Urothelium cell line (cell line): ENCODE measurements around the gene SUGCT.

Source experiments
- DNase-seq: peaks from one replicate; pipeline ENCODE4 v3.0.0; 2011; ENCODE audit warnings: low spot score, mixed read lengths
- FAIRE-seq: peaks from 2 replicates; lab custom pipeline; 2011; peaks lifted over from hg19 to GRCh38; lab: Jason Lieb, UNC

Gene SUGCT

GRCh38 chr7:40700653-40701421, 566.0 kb downstream of the SUGCT start:
- DNase-seq (peak; percentile 68), FAIRE-seq (peak; percentile 17)

- no peak for DNase-seq
- no peak for FAIRE-seq
Measured at GRCh38 chr7:40701836-40702551, 567.2 kb downstream of the SUGCT start.

GRCh38 chr7:40704172-40704571, 569.4 kb downstream of the SUGCT start:
- FAIRE-seq = no peak
- no peak for DNase-seq

- DNase-seq = no peak
- FAIRE-seq = no peak
Measured at GRCh38 chr7:40706829-40707228, 572.0 kb downstream of the SUGCT start.

DNA sequence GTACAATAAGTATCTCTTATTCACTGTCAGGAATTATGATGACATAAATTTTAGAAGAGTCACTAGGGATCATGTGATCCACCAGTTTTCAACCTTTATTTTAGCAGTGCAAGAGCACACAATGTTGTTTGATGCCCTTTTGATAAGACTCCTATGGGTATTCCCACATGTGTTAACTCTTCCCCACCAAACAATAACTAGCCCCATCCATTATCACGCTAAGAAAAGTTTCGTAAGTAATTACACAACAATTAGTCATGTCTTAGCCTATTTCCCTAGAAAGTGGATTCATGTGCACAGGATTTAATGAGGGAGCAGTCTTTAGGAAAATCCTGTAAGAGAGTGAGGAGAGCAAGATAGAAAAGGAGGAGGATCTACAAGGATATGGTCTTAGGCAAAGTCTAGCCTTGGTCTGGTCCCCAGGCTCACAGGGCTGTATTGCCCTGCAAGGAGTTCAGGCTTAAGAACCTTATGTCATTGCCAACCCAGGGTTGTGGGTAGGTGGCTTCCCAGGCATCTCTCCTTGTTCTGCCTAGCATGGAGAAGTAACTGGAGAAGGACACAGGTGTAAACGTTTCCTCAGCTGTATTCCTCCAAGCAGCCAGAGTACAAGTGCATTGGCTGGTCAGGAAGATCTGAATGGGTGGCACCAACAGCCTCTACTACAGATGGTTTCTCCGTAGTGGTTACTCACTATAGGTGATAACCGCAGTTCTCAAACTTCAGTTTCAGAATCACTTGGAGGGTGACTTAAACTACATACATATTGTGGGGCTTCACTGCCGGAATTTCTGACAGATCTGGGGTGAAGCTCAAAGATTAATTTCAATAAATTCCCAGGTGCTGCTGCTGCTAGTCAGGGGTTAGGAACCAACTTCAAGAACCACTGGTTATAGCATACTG, 574.5 kb downstream of the SUGCT start:
- FAIRE-seq = no peak
- DNase-seq = no peak

- DNase-seq = no peak
Measured at GRCh38 chr7:40711706-40712105, 576.9 kb downstream of the SUGCT start.

DNA sequence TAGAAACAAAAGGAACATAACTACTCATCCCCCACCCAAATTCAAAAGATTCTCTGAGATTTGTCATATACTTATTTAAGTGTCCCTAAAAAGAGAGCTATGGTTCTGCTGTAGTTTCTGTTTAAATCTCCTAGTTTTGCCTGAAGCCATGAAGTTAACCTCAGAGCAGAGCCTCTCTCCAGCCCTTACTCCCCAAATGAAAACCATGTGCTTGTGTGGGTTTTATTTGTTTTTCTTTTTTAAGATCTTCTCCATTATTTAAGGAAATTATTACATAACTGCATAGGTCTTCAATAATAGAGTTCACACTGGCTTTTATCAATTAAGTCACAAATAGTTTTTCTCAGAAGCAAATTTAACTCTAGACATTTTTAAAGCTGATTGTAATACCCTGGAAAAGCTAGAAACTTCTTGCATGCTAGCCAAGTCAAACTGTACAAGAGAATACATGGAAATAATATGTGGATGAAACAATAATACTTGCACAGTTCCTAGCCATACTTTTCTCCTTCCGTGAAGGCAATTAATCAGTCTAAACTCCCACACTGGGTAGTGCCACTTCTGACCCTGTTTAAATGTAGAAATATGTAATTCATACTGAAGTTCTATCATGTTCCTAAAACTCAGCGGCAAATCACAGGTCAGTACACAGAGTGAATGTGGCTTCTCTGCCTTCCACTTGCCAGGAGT, 579.7 kb downstream of the SUGCT start:
- no peak for DNase-seq
- FAIRE-seq = no peak

More at GRCh38 chr7:40711706-40712105, 576.9 kb downstream of the SUGCT start:
- FAIRE-seq = no peak

GRCh38 chr7:40715053-40715430, 580.2 kb downstream of the SUGCT start:
- no peak for DNase-seq
- FAIRE-seq = no peak

DNA sequence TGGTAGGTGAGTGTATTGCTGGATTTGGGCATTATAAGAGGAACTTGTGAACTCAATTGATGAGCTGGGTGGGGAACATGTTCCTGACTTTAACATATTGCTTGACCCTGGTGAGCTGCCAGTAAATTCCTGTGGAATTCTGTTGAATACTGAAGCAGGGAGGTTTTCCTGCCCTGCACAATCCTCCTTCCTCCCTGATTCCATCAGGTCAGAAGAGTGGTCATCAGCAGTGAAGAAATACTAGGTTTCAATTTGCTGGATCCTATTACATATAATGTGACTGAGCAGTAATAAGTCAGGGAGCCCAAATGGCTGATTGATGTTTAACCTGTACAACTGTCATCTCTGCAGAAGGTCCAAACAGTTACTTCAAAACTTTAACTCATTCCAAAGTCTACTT, 581.2 kb downstream of the SUGCT start:
- FAIRE-seq = no peak
- no peak for DNase-seq

DNA sequence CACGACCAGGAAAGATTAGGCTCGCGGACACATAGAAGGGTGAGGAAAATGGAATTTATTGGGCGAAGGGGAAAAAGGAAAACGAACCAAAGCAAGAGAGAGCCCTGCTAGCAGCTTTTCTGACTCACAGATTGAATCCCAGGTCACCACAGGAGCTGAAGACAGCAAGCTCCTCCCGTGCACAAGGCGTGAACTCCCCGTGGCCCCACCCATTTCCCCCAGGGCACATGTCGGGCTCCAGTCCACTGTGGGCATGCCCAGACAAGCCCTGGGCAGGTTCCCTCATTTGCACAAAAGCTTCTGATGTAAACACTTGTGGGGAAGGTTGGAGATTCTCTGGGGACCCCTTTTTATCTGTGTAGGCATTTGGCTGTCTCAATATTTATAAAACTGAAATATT, 582.4 kb downstream of the SUGCT start:
- DNase-seq (peak; percentile 71), FAIRE-seq (peak; percentile 59)

DNA sequence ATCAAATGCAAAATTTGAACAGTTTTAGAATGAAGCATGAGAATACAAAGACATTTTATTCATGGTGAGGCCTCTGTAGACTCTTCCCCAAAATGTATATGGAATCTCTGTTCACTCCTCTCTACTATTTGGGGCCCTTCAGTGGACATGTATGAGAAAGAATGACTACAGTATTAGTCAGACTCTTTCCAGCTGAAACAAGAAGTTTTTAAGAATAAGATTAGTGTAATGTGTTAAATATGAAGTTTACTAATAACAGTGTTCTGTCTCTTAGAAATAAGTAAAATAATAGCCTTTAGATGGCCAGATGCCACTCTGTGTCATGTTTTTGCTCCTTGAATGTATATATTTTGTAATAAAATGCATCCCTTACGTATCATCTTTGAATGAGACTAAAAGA, 585.6 kb downstream of the SUGCT start:
- FAIRE-seq = no peak

DNA sequence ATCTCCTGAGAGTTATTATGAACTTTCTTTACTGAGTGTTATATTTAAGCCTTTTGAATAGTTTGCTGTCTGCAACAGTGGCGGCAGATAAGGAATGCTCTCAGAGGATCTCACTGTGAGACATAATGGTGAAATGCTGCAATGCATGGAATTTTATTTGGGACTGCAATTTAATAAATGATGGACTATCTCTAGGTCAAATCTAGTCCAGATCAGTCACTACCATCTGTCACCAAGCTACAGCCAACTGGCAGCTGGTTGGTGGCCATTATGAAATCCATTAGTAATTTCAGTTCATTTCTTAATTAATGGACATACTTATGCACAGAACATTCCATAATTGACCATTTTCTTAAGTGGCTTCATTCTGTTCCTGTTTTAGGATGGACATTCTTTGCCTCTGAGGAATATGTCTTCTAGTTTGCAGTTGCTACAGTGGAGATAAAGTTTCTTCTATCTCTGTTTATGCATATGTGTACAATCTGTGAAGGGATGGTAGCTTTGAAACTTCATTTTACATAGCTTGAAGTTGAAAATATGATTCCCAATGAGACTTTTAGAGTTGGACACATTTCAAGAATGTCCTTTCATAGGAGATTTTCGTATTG, 586.6 kb downstream of the SUGCT start:
- DNase-seq = no peak
- peak; percentile 27 for FAIRE-seq

More for the DNA sequence above, 585.6 kb downstream of the SUGCT start:
- no peak for DNase-seq

- no peak for DNase-seq
- FAIRE-seq = no peak
Measured at GRCh38 chr7:40722242-40722641, 587.4 kb downstream of the SUGCT start.

- no peak for FAIRE-seq
- DNase-seq = no peak
Measured at GRCh38 chr7:40723829-40724228, 589.0 kb downstream of the SUGCT start.

DNA sequence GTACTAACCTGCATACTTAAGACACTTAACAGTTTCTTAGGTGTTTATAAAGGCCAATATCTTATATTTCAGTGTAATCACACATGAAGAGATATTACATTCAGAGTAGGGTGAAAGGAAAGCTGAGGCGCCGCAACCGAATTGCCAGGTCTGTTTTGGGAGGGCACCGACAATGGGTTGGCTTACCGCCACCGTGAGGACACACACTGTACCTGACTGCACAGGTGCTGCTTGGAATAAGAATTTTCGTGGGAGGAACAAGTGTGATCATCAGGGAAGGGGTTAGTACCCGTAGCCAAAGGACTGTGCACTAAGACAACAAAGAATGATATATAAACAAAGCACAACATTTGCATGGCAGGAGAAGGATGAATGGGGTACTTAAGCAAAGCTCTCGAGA, 591.8 kb downstream of the SUGCT start:
- DNase-seq (no peak), FAIRE-seq (no peak)

DNA sequence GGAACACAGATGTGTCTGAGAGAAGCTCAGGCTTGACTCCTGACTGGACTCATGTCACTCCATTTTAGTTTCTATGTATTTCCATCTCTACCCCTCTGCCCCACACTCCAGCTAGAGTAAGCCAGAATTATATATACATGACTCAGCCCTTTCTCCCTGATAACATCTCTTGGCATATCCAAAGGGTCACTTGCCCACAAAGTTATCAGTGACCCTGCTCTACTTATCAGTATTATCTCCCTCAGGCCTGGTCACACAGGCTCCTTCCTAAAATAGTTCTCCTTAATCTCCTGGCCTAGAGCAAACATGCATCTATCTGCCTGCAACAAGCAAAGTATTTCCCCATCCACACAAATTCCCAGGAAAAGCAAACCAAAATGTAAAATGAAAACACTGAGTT, 598.3 kb downstream of the SUGCT start:
- no peak for FAIRE-seq
- no peak for DNase-seq

DNA sequence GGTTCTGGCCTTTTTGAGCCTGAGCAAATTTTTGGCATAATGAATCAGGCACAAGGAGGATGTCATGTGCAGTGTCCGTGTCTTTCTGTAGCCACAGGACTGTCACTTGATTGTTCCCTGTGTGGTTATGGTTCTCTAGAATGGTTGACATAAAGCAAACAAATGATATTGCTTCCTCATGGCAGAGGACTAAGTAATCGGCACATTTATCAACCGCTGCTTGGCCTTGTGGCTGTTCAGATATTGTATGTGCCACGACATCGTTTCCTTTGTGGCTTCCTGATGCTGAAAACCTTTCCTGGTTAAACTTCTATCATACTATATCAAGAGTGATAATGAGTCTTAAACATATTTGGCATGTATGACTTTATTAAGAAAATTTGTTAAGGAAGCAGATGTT, 598.8 kb downstream of the SUGCT start:
- DNase-seq = no peak
- FAIRE-seq = no peak

DNA sequence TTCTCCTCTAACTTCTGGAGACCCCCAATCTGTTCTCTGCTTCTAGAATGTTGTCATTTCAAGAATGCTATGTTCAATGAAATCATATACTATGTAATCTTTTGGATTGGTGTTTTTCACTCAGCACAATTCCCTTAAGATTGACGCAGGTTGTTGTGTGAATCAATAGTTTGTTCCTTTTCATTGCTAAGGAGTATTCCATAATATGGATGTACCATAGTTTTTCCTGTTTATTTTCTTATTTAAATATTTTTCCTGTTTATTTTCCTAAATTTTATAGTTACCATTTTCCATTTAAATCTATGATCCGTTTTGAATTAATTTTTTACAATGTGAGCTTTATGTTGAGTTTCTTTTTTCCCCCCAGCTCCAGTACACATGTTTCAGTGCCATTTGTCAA, 604.5 kb downstream of the SUGCT start:
- FAIRE-seq (no peak), DNase-seq (no peak)

- DNase-seq (no peak), FAIRE-seq (no peak)
Measured at GRCh38 chr7:40742270-40742669, 607.5 kb downstream of the SUGCT start.

GRCh38 chr7:40746841-40747556, 612.2 kb downstream of the SUGCT start:
- FAIRE-seq (no peak), DNase-seq (no peak)
